Limb (tissue), 2 donors: ENCODE results near the gene PLA2G15.
"Not testable (repeated sequence)": the region's sequence is repeated elsewhere in the genome, so short reads cannot be mapped to it uniquely, and the experiment has no call there.

Experiments used
- DNase-seq, 2 donors: peaks; one replicate each; pipeline ENCODE4 v3.0.0-alpha.2; 2016; ENCODE audit errors: extremely low spot score in 2 of 2

The PLA2G15 gene

GRCh38 chr16:68279726-68280558, 34.8 kb downstream of the PLA2G15 start:
- DNase-seq = no peak

GRCh38 chr16:68281368-68282063, 36.3 kb downstream of the PLA2G15 start:
- DNase-seq = no peak

GRCh38 chr16:68282064-68282452, 36.9 kb downstream of the PLA2G15 start:
- DNase-seq = no peak

- no peak for DNase-seq
Measured at GRCh38 chr16:68283346-68283745, 38.2 kb downstream of the PLA2G15 start.

- DNase-seq = no peak
Measured at GRCh38 chr16:68283801-68284598, 38.8 kb downstream of the PLA2G15 start.

- DNase-seq = no peak
Measured at GRCh38 chr16:68284847-68285246, 39.7 kb downstream of the PLA2G15 start.

- no peak for DNase-seq
Measured at GRCh38 chr16:68285683-68286082, 40.5 kb downstream of the PLA2G15 start.

GRCh38 chr16:68286153-68287074, 41.2 kb downstream of the PLA2G15 start:
- DNase-seq = no peak

- DNase-seq = no peak
Measured at GRCh38 chr16:68287276-68288251, 42.4 kb downstream of the PLA2G15 start.

- no peak for DNase-seq
Measured at GRCh38 chr16:68288252-68288650, 43.1 kb downstream of the PLA2G15 start.

- not testable (repeated sequence) for DNase-seq
Measured at GRCh38 chr16:68288796-68289195, 43.6 kb downstream of the PLA2G15 start.

GRCh38 chr16:68289202-68289601, 44.0 kb downstream of the PLA2G15 start:
- DNase-seq = no peak

- DNase-seq = no peak
Measured at GRCh38 chr16:68289621-68290329, 44.6 kb downstream of the PLA2G15 start.

- DNase-seq = no peak
Measured at GRCh38 chr16:68290450-68290849, 45.3 kb downstream of the PLA2G15 start.

GRCh38 chr16:68291227-68291626, 46.1 kb downstream of the PLA2G15 start:
- DNase-seq = no peak

GRCh38 chr16:68292425-68292824, 47.3 kb downstream of the PLA2G15 start:
- no peak for DNase-seq

GRCh38 chr16:68296291-68296690, 51.1 kb downstream of the PLA2G15 start:
- no peak for DNase-seq

GRCh38 chr16:68296693-68297092, 51.5 kb downstream of the PLA2G15 start:
- no peak for DNase-seq

GRCh38 chr16:68297908-68298307, 52.7 kb downstream of the PLA2G15 start:
- DNase-seq = no peak
